Fibroblast of lung (primary cell): Measurements from ENCODE around the gene THSD7A.

Experiments used
- CTCF ChIP-seq, 2 donors: IDR thresholded peaks in 1 of 2; conservative IDR thresholded peaks in 1 of 2; 1 replicate in 1 of 2; 2 replicates in 1 of 2; pipeline ENCODE4 v1.5.1; 2011 to 2012; ENCODE audit warnings: low read length in 2 of 2, control low read depth in 1 of 2, inconsistent platforms in 1 of 2, low read depth in 1 of 2, mild to moderate bottlenecking in 1 of 2
- EZH2 ChIP-seq: IDR thresholded peaks from 2 replicates; pipeline ENCODE4 v1.5.1; 2012; ENCODE audit warnings: low read length, control low read depth, mild to moderate bottlenecking; ENCODE audit errors: missing control alignments

GRCh38 chr7:11604505-11604904 lies 227.5 kb downstream of the THSD7A start:
- TF ChIP-seq CTCF (conservative IDR thresholded peaks at IDR 0.05 in 1 of 2, IDR thresholded peaks at IDR 0.05 in 1 of 2; ENCODE audit: low read depth in 1 of 2, low read length in 2 of 2), result no peak
- no peak for TF ChIP-seq EZH2
